Parathyroid adenoma (tissue), 2 donors: ENCODE data around the gene UNC45B.

ENCODE experiments used
- H2AFZ ChIP-seq: fragments of 300-600 bp; sonication (generic); one replicate; pipeline ENCODE4 v1.7.0; 2017; ENCODE audit warnings: antibody characterized with exemption, mild to moderate bottlenecking
- H3K27ac ChIP-seq: fragments of 300-600 bp; sonication (generic); one replicate; pipeline ENCODE4 v1.7.0; 2017
- H3K27me3 ChIP-seq: fragments of 300-600 bp; sonication (generic); one replicate; pipeline ENCODE4 v1.7.0; 2017; ENCODE audit warnings: low read length; ENCODE audit not compliant: control insufficient read depth, insufficient read depth
- H3K36me3 ChIP-seq: fragments of 300-600 bp; sonication (generic); one replicate; pipeline ENCODE4 v1.7.0; 2017; ENCODE audit warnings: low read length; ENCODE audit not compliant: control insufficient read depth, insufficient read depth
- H3K4me1 ChIP-seq: fragments of 300-600 bp; sonication (generic); one replicate; pipeline ENCODE4 v1.7.0; 2017; ENCODE audit warnings: control low read depth
- H3K4me2 ChIP-seq: fragments of 300-600 bp; sonication (generic); one replicate; pipeline ENCODE4 v1.7.0; 2017; ENCODE audit warnings: low read length
- H3K4me3 ChIP-seq: fragments of 300-600 bp; sonication (generic); one replicate; pipeline ENCODE4 v1.7.0; 2017; ENCODE audit warnings: low read depth, low read length
- H3K79me2 ChIP-seq: fragments of 300-600 bp; sonication (generic); one replicate; pipeline ENCODE4 v1.7.0; 2017; ENCODE audit warnings: control low read depth
- H3K9ac ChIP-seq: fragments of 300-600 bp; sonication (generic); one replicate; pipeline ENCODE4 v1.7.0; 2017; ENCODE audit warnings: mild to moderate bottlenecking
- H3K9me3 ChIP-seq: fragments of 300-600 bp; sonication (generic); one replicate; pipeline ENCODE4 v1.7.0; 2017; ENCODE audit warnings: low read length; ENCODE audit not compliant: control insufficient read depth
- TF ChIP-seq, protein P1 (sequence below): fragments of 300-600 bp; sonication (generic); IDR thresholded peaks from one replicate; pipeline ENCODE4 v1.7.0; 2017; ENCODE audit warnings: antibody characterized with exemption, mild to moderate bottlenecking
- donor health status: primary hyperparathyroidism.

UNC45B gene

DNA sequence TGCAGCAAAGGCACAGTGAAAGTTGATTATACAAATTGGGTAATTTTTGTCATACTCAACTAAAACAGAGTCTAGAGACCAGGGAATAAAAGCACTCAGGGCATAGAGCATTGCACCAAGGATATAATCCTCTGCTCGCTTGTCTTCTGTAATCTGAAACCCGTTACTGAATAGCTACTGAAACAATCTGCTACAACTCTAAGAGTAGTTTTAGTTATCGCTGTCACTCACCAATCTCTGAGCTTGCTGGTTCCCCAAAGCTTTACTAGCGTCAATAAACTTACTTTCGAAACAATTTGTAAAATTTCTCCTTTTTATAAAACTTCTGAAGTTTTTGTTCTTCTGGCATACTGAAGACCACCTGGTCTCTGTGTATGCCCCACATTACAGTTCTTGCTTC lies 69.5 kb downstream of the UNC45B start:
- Histone ChIP-seq H3K4me2 (no peak overlapping the region), H3K79me2 (no peaks in the 10 kb centered on the region), H2AFZ (no peak overlapping the region), H3K4me3 (no peak overlapping the region), H3K9ac (no peak overlapping the region), H3K27me3 (no peaks in the 10 kb centered on the region), H3K9me3 (no peaks in the 10 kb centered on the region), H3K27ac (no peak overlapping the region), H3K36me3 (no peaks in the 10 kb centered on the region), H3K4me1 (peaks cover 4% of the 10 kb centered on the region)
- TF ChIP-seq, protein P1, sequence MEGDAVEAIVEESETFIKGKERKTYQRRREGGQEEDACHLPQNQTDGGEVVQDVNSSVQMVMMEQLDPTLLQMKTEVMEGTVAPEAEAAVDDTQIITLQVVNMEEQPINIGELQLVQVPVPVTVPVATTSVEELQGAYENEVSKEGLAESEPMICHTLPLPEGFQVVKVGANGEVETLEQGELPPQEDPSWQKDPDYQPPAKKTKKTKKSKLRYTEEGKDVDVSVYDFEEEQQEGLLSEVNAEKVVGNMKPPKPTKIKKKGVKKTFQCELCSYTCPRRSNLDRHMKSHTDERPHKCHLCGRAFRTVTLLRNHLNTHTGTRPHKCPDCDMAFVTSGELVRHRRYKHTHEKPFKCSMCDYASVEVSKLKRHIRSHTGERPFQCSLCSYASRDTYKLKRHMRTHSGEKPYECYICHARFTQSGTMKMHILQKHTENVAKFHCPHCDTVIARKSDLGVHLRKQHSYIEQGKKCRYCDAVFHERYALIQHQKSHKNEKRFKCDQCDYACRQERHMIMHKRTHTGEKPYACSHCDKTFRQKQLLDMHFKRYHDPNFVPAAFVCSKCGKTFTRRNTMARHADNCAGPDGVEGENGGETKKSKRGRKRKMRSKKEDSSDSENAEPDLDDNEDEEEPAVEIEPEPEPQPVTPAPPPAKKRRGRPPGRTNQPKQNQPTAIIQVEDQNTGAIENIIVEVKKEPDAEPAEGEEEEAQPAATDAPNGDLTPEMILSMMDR = no peak

- Histone ChIP-seq H3K9ac (no peak overlapping the region), H3K4me2 (no peak overlapping the region), H3K79me2 (no peaks in the 10 kb centered on the region), H3K9me3 (no peaks in the 10 kb centered on the region), H3K36me3 (no peaks in the 10 kb centered on the region), H3K4me3 (no peak overlapping the region), H3K27ac (no peak overlapping the region), H3K27me3 (no peaks in the 10 kb centered on the region), H2AFZ (no peak overlapping the region), H3K4me1 (peaks cover 4% of the 10 kb centered on the region)
- TF ChIP-seq, protein P1 = no peak
Observed at GRCh38 chr17:35218915-35219314, 71.3 kb downstream of the UNC45B start.

GRCh38 chr17:35222452-35222851 lies 74.8 kb downstream of the UNC45B start:
- Histone ChIP-seq H3K9me3 (no peaks in the 10 kb centered on the region), H3K27me3 (no peaks in the 10 kb centered on the region), H3K27ac (no peak overlapping the region), H3K79me2 (no peaks in the 10 kb centered on the region), H3K4me3 (no peak overlapping the region), H3K36me3 (no peaks in the 10 kb centered on the region), H3K4me2 (no peak overlapping the region), H3K4me1 (no peaks in the 10 kb centered on the region), H2AFZ (no peak overlapping the region), H3K9ac (no peak overlapping the region)
- TF ChIP-seq, protein P1 = no peak

DNA sequence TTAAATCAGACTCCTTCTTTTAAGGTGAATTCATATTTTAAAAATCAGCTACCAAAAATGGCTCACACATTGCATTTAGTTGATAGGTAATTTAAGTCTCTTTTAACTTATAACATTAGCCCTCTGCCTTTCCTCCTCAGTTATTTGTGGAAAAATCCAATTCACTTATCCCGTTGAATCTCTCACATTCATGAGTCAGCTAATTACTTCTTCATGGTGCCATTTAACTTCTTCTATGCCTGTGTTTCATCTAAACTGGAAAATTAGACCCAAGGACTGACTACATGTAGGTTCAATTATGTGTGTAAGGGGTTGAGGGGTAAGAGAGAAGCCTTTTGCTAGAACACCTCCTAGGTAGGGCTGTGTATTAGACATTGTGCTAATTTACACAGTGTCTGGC lies 76.8 kb downstream of the UNC45B start:
- no peaks in the 10 kb centered on the region for H3K36me3 ChIP-seq
- no peak overlapping the region for H3K9ac ChIP-seq
- H3K9me3 ChIP-seq = no peaks in the 10 kb centered on the region
- H3K27ac ChIP-seq = no peak overlapping the region
- TF ChIP-seq, protein P1 = no peak
- no peaks in the 10 kb centered on the region for H3K79me2 ChIP-seq
- no peak overlapping the region for H3K4me2 ChIP-seq
- no peak overlapping the region for H3K4me3 ChIP-seq
- no peaks in the 10 kb centered on the region for H3K4me1 ChIP-seq
- no peak overlapping the region for H2AFZ ChIP-seq
- no peaks in the 10 kb centered on the region for H3K27me3 ChIP-seq

- H3K79me2 ChIP-seq = no peaks in the 10 kb centered on the region
- H3K27ac ChIP-seq = no peak overlapping the region
- H3K9ac ChIP-seq = no peak overlapping the region
- H3K4me3 ChIP-seq = no peak overlapping the region
- H3K36me3 ChIP-seq = no peaks in the 10 kb centered on the region
- no peaks in the 10 kb centered on the region for H3K27me3 ChIP-seq
- H3K4me1 ChIP-seq = no peaks in the 10 kb centered on the region
- no peaks in the 10 kb centered on the region for H3K9me3 ChIP-seq
- H3K4me2 ChIP-seq = no peak overlapping the region
- H2AFZ ChIP-seq = no peak overlapping the region
- TF ChIP-seq, protein P1 = no peak
Observed at GRCh38 chr17:35227546-35227945, 79.9 kb downstream of the UNC45B start.
